Left ventricle myocardium inferior (tissue), 1 donor: ENCODE data around the gene SLC5A6. TPM values are rescaled to one million over a fixed set of nuclear protein-coding genes. Genes with fewer than 3 reads are reported as not detected.
A peak's percentile ranks its signal among the peaks of the same experiment; 100 is the strongest.

ENCODE experiments used
- DNase-seq: peaks from one replicate; pipeline ENCODE4 v3.0.0-alpha.2; 2020
- H3K27ac ChIP-seq: fragments of 200-600 bp; replicated peaks from 2 replicates; pipeline ENCODE4 v1.8.0; 2021
- H3K27me3 ChIP-seq: fragments of 200-600 bp; 2 replicates; pipeline ENCODE4 v1.8.0; 2021; ENCODE audit warnings: low read depth
- H3K36me3 ChIP-seq: fragments of 200-600 bp; 2 replicates; pipeline ENCODE4 v1.8.0; 2021
- H3K4me1 ChIP-seq: fragments of 200-600 bp; 2 replicates; pipeline ENCODE4 v1.8.0; 2021
- H3K4me3 ChIP-seq: fragments of 200-600 bp; 2 replicates; pipeline ENCODE4 v1.8.0; 2021; ENCODE audit warnings: mild to moderate bottlenecking, moderate library complexity
- H3K9me3 ChIP-seq: fragments of 200-600 bp; replicated peaks from 2 replicates; pipeline ENCODE4 v1.8.0; 2021
- intact Hi-C: fragments of 100-400 bp; cut with micrococcal nuclease; formaldehyde crosslinking; loops from one replicate; pipeline ENCODE4 v1.11.0; 2022
- total RNA-seq: library from RNA; stranded (reverse); fragmentation: NEBNext Ultra II Directional; extraction: Animal tissue kit (Norgen Biotek cat#: 25700); gene quantifications from one replicate; pipeline ENCODE4 v1.2.1, GENCODE V29; 2021
- TF ChIP-seq, protein P1 (sequence below): fragments of 200-600 bp; IDR thresholded peaks from 2 replicates; pipeline ENCODE4 v1.8.0; 2021; ENCODE audit warnings: antibody characterized with exemption, mild to moderate bottlenecking, borderline replicate concordance
- donor health status: DM: no; HTN: yes; CAD: no; lungs with severe emphysema.

SLC5A6 gene
- total RNA-seq, 1 donor from 2014 or later: 12.0 TPM

DNA sequence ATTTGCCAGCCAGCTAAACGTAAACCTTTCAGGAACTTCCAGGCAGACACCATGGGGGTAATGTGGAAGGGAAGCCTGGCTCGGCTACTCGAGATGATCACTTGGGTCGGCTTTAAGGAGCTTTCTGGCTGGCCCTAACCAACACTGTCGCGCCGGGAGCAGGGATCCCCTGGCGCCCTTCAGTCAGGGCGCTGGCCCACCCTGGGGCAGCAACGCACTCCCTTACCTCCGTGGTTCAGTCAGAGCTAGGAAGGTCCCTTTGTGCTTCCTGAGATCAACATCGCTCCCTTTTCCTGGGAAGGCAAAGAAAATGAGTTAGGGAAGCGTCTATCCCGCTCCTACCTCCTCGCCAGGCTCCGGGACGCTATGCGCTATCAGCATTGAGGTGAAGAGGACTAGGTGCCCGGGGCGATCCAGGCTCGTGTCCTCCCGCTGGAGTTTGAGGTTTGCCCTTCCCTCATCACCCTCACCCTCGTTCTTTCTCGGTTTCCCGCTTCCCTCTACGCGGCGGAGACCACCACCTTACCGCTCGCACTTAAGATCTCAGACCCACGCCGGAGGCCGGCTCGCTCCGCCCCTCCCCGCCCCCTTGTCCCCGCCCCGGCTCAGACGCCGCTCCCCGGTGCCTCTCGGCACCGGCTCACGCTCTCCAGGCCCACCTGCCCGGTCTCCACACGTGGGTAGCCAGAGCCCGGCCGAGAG, 676 bp downstream of the SLC5A6 start:
- H3K4me1 ChIP-seq: peaks cover 32% of the 10 kb centered on the region
- intact Hi-C loops: loop anchor here (10.0 kb wide), 1 partner anchor 117 kb away; no protein-coding TSS in a partner anchor
- H3K27me3 ChIP-seq: no peaks in the 10 kb centered on the region
- TF ChIP-seq, protein P1, sequence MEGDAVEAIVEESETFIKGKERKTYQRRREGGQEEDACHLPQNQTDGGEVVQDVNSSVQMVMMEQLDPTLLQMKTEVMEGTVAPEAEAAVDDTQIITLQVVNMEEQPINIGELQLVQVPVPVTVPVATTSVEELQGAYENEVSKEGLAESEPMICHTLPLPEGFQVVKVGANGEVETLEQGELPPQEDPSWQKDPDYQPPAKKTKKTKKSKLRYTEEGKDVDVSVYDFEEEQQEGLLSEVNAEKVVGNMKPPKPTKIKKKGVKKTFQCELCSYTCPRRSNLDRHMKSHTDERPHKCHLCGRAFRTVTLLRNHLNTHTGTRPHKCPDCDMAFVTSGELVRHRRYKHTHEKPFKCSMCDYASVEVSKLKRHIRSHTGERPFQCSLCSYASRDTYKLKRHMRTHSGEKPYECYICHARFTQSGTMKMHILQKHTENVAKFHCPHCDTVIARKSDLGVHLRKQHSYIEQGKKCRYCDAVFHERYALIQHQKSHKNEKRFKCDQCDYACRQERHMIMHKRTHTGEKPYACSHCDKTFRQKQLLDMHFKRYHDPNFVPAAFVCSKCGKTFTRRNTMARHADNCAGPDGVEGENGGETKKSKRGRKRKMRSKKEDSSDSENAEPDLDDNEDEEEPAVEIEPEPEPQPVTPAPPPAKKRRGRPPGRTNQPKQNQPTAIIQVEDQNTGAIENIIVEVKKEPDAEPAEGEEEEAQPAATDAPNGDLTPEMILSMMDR: no peak
- H3K9me3 ChIP-seq: no peaks in the 10 kb centered on the region
- H3K36me3 ChIP-seq: peaks cover 51% of the 10 kb centered on the region
- H3K27ac ChIP-seq: peak overlapping the region; percentile 97
- peak overlapping the region; percentile 81 for H3K4me3 ChIP-seq
- no peak for DNase-seq

- Histone ChIP-seq H3K9me3 (no peaks in the 10 kb centered on the region), H3K27me3 (no peaks in the 10 kb centered on the region), H3K4me1 (peaks cover 29% of the 10 kb centered on the region), H3K4me3 (no peak overlapping the region), H3K36me3 (peaks cover 56% of the 10 kb centered on the region), H3K27ac (no peak overlapping the region)
- TF ChIP-seq, protein P1: no peak
- intact Hi-C loops: loop anchor here (10.0 kb wide), 1 partner anchor 115 kb away; no protein-coding TSS in a partner anchor
- no peak for DNase-seq
Measured at GRCh38 chr2:27209621-27210401, 2.3 kb downstream of the SLC5A6 start.

GRCh38 chr2:27208486-27209050, 3.5 kb downstream of the SLC5A6 start:
- Histone ChIP-seq H3K4me1 (peaks cover 23% of the 10 kb centered on the region), H3K36me3 (peaks cover 62% of the 10 kb centered on the region)

DNA sequence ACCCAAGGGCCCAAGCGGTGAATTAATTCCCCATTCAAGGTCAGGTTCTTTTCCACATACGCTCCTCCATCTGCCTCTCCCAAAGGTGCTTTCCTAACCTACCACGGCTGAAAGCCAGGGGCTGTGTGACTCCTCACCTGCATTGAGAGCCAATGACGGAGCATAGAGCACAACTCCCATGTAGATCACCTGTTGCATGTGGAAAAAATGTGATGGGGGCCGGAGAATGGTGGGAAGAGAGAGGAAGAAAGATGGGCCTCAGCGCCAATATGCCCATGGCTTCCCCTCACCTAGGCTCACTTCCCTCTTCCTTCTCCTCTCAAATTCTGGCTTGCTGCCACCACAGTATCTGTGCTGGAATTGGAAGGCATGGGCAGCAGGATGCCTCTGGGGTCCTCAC, 5.7 kb downstream of the SLC5A6 start:
- H3K9me3 ChIP-seq: no peaks in the 10 kb centered on the region
- H3K4me3 ChIP-seq: no peak overlapping the region
- intact Hi-C loops: no loop called here
- peaks cover 84% of the 10 kb centered on the region for H3K36me3 ChIP-seq
- DNase-seq: no peak
- peaks cover 6% of the 10 kb centered on the region for H3K4me1 ChIP-seq
- no peaks in the 10 kb centered on the region for H3K27me3 ChIP-seq
- TF ChIP-seq, protein P1: no peak
- no peak overlapping the region for H3K27ac ChIP-seq

More at GRCh38 chr2:27208486-27209050, 3.5 kb downstream of the SLC5A6 start:
- intact Hi-C loops: no loop called here
- DNase-seq: no peak
- no peak overlapping the region for H3K4me3 ChIP-seq
- no peaks in the 10 kb centered on the region for H3K9me3 ChIP-seq
- TF ChIP-seq, protein P1: no peak
- no peak overlapping the region for H3K27ac ChIP-seq
- H3K27me3 ChIP-seq: no peaks in the 10 kb centered on the region

- Histone ChIP-seq H3K27me3 (no peaks in the 10 kb centered on the region), H3K4me3 (no peak overlapping the region), H3K27ac (no peak overlapping the region), H3K4me1 (no peaks in the 10 kb centered on the region), H3K36me3 (peaks cover 95% of the 10 kb centered on the region), H3K9me3 (no peaks in the 10 kb centered on the region)
- DNase-seq: no peak
- TF ChIP-seq, protein P1: no peak
- intact Hi-C loops: no loop called here
Measured at GRCh38 chr2:27205206-27205605, 6.9 kb downstream of the SLC5A6 start.
